Endothelial cell of umbilical vein (primary cell): ENCODE measurements around the gene SIGLEC9. TPM values are rescaled to one million over a fixed set of nuclear protein-coding genes. Genes with fewer than 3 reads are reported as not detected.

Source experiments
- BruUV-seq: library from RNA; stranded (reverse); fragments of 400-500 nt; replicated peaks from 2 replicates; lab custom pipeline; 2021; lab: Mats Ljungman, UMichigan
- CTCF ChIA-PET: fragments of 300-600, 350-600 bp; sonication (Branson Sonifier 250); formaldehyde crosslinking; loops from one replicate; lab custom pipeline; 2021; ENCODE audit warnings: antibody characterized with exemption, inconsistent platforms; lab: Charles Lee
- POLR2A ChIA-PET: fragments of 300-600, 350-600 bp; sonication (Branson Sonifier 250); formaldehyde crosslinking; loops from one replicate; lab custom pipeline; 2021; ENCODE audit warnings: antibody characterized with exemption, inconsistent platforms; lab: Charles Lee
- DNase-seq: peaks from one replicate; pipeline ENCODE4 v3.0.0-alpha.2; 2011; ENCODE audit warnings: low read depth, low spot score
- FAIRE-seq: peaks from 2 replicates; lab custom pipeline; 2011; peaks lifted over from hg19 to GRCh38; lab: Jason Lieb, UNC
- H2AFZ ChIP-seq: 2 replicates; pipeline ENCODE4 v1.6.0; 2012; ENCODE audit warnings: low read depth, low read length, control low read depth, inconsistent platforms
- H3K27ac ChIP-seq: 2 replicates; pipeline ENCODE4 v1.5.1; 2011; ENCODE audit warnings: low read depth, mild to moderate bottlenecking, control low read depth, low read length, moderate library complexity; ENCODE audit not compliant: insufficient read depth
- H3K27me3 ChIP-seq, 2 experiments: 2 replicates each; pipeline versions ENCODE4 v1.6.0 to v1.6.1; 2011; ENCODE audit warnings: low read length in 2 of 2, mixed read lengths in 1 of 2; ENCODE audit not compliant: control insufficient read depth in 2 of 2, insufficient read depth in 2 of 2
- H3K36me3 ChIP-seq, 2 experiments: 2 replicates in 1 of 2; 3 replicates in 1 of 2; pipeline ENCODE4 v1.5.1; 2011; ENCODE audit warnings: low read length in 2 of 2, mild to moderate bottlenecking in 1 of 2, moderate library complexity in 1 of 2; ENCODE audit not compliant: control insufficient read depth in 2 of 2, insufficient read depth in 2 of 2; ENCODE audit errors: extremely low read depth in 1 of 2
- H3K4me1 ChIP-seq: 3 replicates; pipeline ENCODE4 v1.5.1; 2011; ENCODE audit warnings: mild to moderate bottlenecking, low read length; ENCODE audit not compliant: control insufficient read depth, insufficient read depth; ENCODE audit errors: extremely low read depth
- H3K4me2 ChIP-seq: 2 replicates; pipeline ENCODE4 v1.6.1; 2011; ENCODE audit warnings: low read length, control low read depth, mixed read lengths; ENCODE audit not compliant: insufficient read depth
- H3K4me3 ChIP-seq, 3 experiments: fragments of 200-600 bp in 1 of 3; sonication (generic), shearing (Covaris generic) in 1 of 3; replicated peaks in 1 of 3; 2 replicates each; pipeline ENCODE4 v1.5.1; 2011 to 2016; ENCODE audit warnings: control low read depth in 3 of 3, low read length in 3 of 3, mild to moderate bottlenecking in 2 of 3, inconsistent platforms in 1 of 3, low read depth in 1 of 3, moderate library complexity in 1 of 3; ENCODE audit not compliant: insufficient read depth in 1 of 3
- H3K79me2 ChIP-seq: 2 replicates; pipeline ENCODE4 v1.6.0; 2012; ENCODE audit warnings: low read length, inconsistent platforms; ENCODE audit not compliant: control insufficient read depth, insufficient read depth
- H3K9ac ChIP-seq: replicated peaks from 2 replicates; pipeline ENCODE3; 2011; ENCODE audit warnings: low read length, control low read depth; ENCODE audit not compliant: insufficient read depth; ENCODE audit errors: extremely low read depth
- H3K9me1 ChIP-seq: replicated peaks from 3 replicates; pipeline ENCODE4 v1.6.0; 2011; ENCODE audit warnings: mild to moderate bottlenecking, low read length; ENCODE audit not compliant: control insufficient read depth, insufficient read depth; ENCODE audit errors: extremely low read depth
- H3K9me3 ChIP-seq: replicated peaks from 2 replicates; pipeline ENCODE4 v1.5.1; 2012; ENCODE audit warnings: low read length, inconsistent platforms; ENCODE audit not compliant: control insufficient read depth, insufficient read depth
- H4K20me1 ChIP-seq: replicated peaks from 2 replicates; pipeline ENCODE3; 2011; ENCODE audit warnings: mild to moderate bottlenecking, low read length; ENCODE audit not compliant: control insufficient read depth, insufficient read depth; ENCODE audit errors: extremely low read depth
- EZH2 ChIP-seq: IDR thresholded peaks from 2 replicates; pipeline ENCODE4 v1.6.1; 2012; ENCODE audit warnings: borderline replicate concordance, low read depth, mild to moderate bottlenecking, moderate library complexity, low read length, inconsistent platforms; ENCODE audit not compliant: severe bottlenecking
- FOS ChIP-seq: IDR thresholded peaks from 2 replicates; pipeline ENCODE4 v1.6.1; 2011; ENCODE audit warnings: mild to moderate bottlenecking, low read length, moderate library complexity, borderline replicate concordance; ENCODE audit not compliant: insufficient read depth
- GATA2 ChIP-seq: IDR thresholded peaks from 2 replicates; pipeline ENCODE4 v1.7.0; 2011; ENCODE audit warnings: low read depth, mild to moderate bottlenecking, moderate library complexity, mixed read lengths, low read length; ENCODE audit not compliant: insufficient read length, insufficient read depth
- JUN ChIP-seq: IDR thresholded peaks from 2 replicates; pipeline ENCODE4 v1.6.1; 2011; ENCODE audit warnings: borderline replicate concordance, low read depth; ENCODE audit not compliant: insufficient read length, insufficient read depth
- MYC ChIP-seq: IDR thresholded peaks from one replicate; pipeline ENCODE4 v1.6.1; 2011; ENCODE audit warnings: mild to moderate bottlenecking, low read depth, low read length
- POLR2A ChIP-seq: IDR thresholded peaks from 2 replicates; pipeline ENCODE4 v1.6.1; 2012; ENCODE audit warnings: low read depth, mild to moderate bottlenecking, control low read depth, low read length
- POLR2AphosphoS5 ChIP-seq: IDR thresholded peaks from 2 replicates; pipeline ENCODE4 v1.6.1; 2012; ENCODE audit warnings: low read depth, mild to moderate bottlenecking, control low read depth, low read length, moderate library complexity; ENCODE audit not compliant: insufficient read depth
- dilution Hi-C: fragments of 300-500 bp; cut with MboI; formaldehyde crosslinking; loops from one replicate; pipeline ENCODE4 v1.15.0; 2019; ENCODE audit warnings: low sequenced_read_pairs; ENCODE audit not compliant: extremely low pct_ligation_motif_present
- intact Hi-C: fragments of 100-400 bp; cut with micrococcal nuclease; formaldehyde crosslinking; loops from one replicate; pipeline ENCODE4 v1.10.0; 2022
- polyA plus RNA-seq, 4 experiments: library from polyadenylated mRNA; depleted of rRNA in 3 of 4; stranded (reverse) in 3 of 4; unstranded in 1 of 4; fragments of >200 nt; gene quantifications; 2 replicates each; pipeline versions ENCODE4 v1.2.1 to v1.2.3, GENCODE V29; 2011 to 2012; ENCODE audit warnings: missing spikeins in 1 of 4
- total RNA-seq: library from RNA; stranded (reverse); gene quantifications from 2 replicates; pipeline ENCODE4 v1.2.3, GENCODE V29; 2021
- TF ChIP-seq, protein P1 (sequence below), 2 donors: IDR thresholded peaks; 1 replicate in 1 of 2; 2 replicates in 1 of 2; pipeline ENCODE4 v1.5.1; 2011; ENCODE audit warnings: low read length in 2 of 2, mild to moderate bottlenecking in 2 of 2, moderate library complexity in 2 of 2, control low read depth in 1 of 2, inconsistent platforms in 1 of 2, low read depth in 1 of 2; ENCODE audit not compliant: insufficient read depth in 1 of 2; ENCODE audit errors: extremely low read depth in 1 of 2
- TF ChIP-seq, protein P2 (sequence below): IDR thresholded peaks from 2 replicates; pipeline ENCODE4 v1.6.1; 2011; ENCODE audit not compliant: insufficient read depth, insufficient read length

The SIGLEC9 gene
- total and polyA plus RNA-seq, 2 donors (not counting 3 experiments of a cell fraction or from before 2014, with no cell fraction given), result not detected

DNA sequence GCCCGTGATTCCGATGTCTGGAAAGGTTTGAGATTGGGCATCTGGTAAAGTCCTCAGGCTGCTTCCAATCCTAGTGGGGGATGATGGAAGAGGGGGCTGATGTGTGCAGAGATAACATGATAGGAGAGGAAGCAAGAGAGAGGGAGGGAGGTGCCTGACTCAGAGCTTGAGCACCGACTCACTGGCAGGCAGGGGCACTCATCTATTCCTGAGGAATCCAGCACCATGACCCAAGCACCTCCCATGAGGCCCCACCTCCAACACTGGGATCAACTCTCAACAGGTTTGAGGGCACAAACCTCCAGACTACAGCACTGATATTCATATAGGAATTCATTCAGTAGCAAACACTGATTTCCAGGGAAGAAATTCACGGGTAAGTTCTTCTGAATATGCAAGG is 5.6 kb upstream of the SIGLEC9 start:
- no TSS peak for BruUV-seq
- DNase-seq (no peak), FAIRE-seq (no peak)
- H3K36me3 ChIP-seq, result no peaks in the 10 kb centered on the region
- dilution Hi-C loops (no loop called here), intact Hi-C loops (no loop called here)
- no peak overlapping the region for H3K4me2 ChIP-seq
- H3K27me3 ChIP-seq, result peaks cover 0 to 3% of the 10 kb centered on the region in 2 experiments
- H3K79me2 ChIP-seq, result no peaks in the 10 kb centered on the region
- no peaks in the 10 kb centered on the region for H3K4me1 ChIP-seq
- H3K9me1 ChIP-seq, result no peaks in the 10 kb centered on the region
- TF ChIP-seq, protein P1, sequence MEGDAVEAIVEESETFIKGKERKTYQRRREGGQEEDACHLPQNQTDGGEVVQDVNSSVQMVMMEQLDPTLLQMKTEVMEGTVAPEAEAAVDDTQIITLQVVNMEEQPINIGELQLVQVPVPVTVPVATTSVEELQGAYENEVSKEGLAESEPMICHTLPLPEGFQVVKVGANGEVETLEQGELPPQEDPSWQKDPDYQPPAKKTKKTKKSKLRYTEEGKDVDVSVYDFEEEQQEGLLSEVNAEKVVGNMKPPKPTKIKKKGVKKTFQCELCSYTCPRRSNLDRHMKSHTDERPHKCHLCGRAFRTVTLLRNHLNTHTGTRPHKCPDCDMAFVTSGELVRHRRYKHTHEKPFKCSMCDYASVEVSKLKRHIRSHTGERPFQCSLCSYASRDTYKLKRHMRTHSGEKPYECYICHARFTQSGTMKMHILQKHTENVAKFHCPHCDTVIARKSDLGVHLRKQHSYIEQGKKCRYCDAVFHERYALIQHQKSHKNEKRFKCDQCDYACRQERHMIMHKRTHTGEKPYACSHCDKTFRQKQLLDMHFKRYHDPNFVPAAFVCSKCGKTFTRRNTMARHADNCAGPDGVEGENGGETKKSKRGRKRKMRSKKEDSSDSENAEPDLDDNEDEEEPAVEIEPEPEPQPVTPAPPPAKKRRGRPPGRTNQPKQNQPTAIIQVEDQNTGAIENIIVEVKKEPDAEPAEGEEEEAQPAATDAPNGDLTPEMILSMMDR (IDR thresholded peaks at IDR 0.05; ENCODE audit: extremely low read depth in 1 of 2, insufficient read depth in 1 of 2, low read depth in 1 of 2, low read length in 2 of 2), result no peak
- TF ChIP-seq POLR2AphosphoS5 (no peak), FOS (no peak)
- no peak overlapping the region for H3K4me3 ChIP-seq
- H3K9ac ChIP-seq, result no peak overlapping the region
- no peak overlapping the region for H2AFZ ChIP-seq
- H3K9me3 ChIP-seq, result no peaks in the 10 kb centered on the region
- CTCF ChIA-PET, result interaction anchor here (1.3 kb wide), 1 partner anchor 52 kb away, joined by 3 read pairs; no protein-coding TSS in a partner anchor
- H4K20me1 ChIP-seq, result no peaks in the 10 kb centered on the region
- POLR2A ChIA-PET, result no interaction called here
- no peak overlapping the region for H3K27ac ChIP-seq

DNA sequence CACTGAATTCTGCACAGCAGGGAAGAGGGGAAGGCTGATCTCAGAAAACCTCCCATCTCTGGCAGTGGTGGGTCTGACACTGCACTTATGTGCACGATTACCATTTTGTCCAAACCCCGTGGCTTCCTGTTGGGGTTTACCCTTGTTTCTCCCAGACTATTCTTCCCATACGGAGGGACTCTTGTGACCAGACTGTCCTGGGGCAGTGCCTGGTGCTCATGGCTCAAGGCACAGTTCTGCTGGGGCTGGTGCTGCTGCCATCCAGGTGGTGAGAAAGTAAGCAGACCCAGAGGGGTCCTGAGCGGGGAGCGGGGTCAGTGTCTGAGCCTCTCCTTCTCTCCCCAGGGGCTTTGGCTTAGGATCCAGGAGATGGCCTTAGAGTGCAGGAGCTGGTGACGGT is 5.1 kb upstream of the SIGLEC9 start:
- Histone ChIP-seq H3K9me3 (no peaks in the 10 kb centered on the region), H4K20me1 (no peaks in the 10 kb centered on the region), H3K79me2 (no peaks in the 10 kb centered on the region), H3K27ac (no peak overlapping the region), H3K4me2 (no peak overlapping the region), H3K4me3 (no peak overlapping the region), H3K4me1 (no peaks in the 10 kb centered on the region), H3K9ac (no peak overlapping the region), H3K36me3 (no peaks in the 10 kb centered on the region), H3K27me3 (no peaks in the 10 kb centered on the region), H2AFZ (no peak overlapping the region), H3K9me1 (no peaks in the 10 kb centered on the region)
- ChIA-PET POLR2A (no interaction called here), CTCF (no interaction called here)
- DNase-seq (no peak), FAIRE-seq (no peak)
- intact Hi-C loops, result no loop called here
- no peak for TF ChIP-seq POLR2A
- no peak for TF ChIP-seq MYC
- TF ChIP-seq POLR2AphosphoS5, result no peak
- no peak for TF ChIP-seq GATA2
- TF ChIP-seq, protein P1 (IDR thresholded peaks at IDR 0.05; ENCODE audit: extremely low read depth in 1 of 2, insufficient read depth in 1 of 2, low read depth in 1 of 2, low read length in 2 of 2), result no peak
- TF ChIP-seq, protein P2, sequence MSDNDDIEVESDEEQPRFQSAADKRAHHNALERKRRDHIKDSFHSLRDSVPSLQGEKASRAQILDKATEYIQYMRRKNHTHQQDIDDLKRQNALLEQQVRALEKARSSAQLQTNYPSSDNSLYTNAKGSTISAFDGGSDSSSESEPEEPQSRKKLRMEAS, result no peak
- no peak for TF ChIP-seq JUN
- no peak for TF ChIP-seq FOS
- no peak for TF ChIP-seq EZH2
- no TSS peak for BruUV-seq
- dilution Hi-C loops, result no loop called here
